Erythroblast (primary cell): Measurements from ENCODE around the gene NTRK1.

Experiments
- DNase-seq, 2 experiments: peaks; one replicate each; lab custom pipeline; 2025; lab: John Stamatoyannopoulos, UW
- GATA1 ChIP-seq: IDR thresholded peaks from 2 replicates; pipeline ENCODE4 v1.6.1; 2011; ENCODE audit warnings: low read depth, mild to moderate bottlenecking, control low read depth, low read length, moderate library complexity
- POLR2A ChIP-seq: IDR thresholded peaks from 2 replicates; pipeline ENCODE4 v1.6.1; 2011; ENCODE audit warnings: mild to moderate bottlenecking, low read length

NTRK1 gene

GRCh38 chr1:156896490-156897033 is 35.9 kb downstream of the NTRK1 start:
- TF ChIP-seq POLR2A (no peak), GATA1 (no peak)
- DNase-seq: no peak

GRCh38 chr1:156897078-156897825 is 36.6 kb downstream of the NTRK1 start:
- no peak for DNase-seq
- TF ChIP-seq GATA1 (no peak), POLR2A (no peak)

GRCh38 chr1:156898161-156898566 is 37.5 kb downstream of the NTRK1 start:
- DNase-seq: no peak

DNA sequence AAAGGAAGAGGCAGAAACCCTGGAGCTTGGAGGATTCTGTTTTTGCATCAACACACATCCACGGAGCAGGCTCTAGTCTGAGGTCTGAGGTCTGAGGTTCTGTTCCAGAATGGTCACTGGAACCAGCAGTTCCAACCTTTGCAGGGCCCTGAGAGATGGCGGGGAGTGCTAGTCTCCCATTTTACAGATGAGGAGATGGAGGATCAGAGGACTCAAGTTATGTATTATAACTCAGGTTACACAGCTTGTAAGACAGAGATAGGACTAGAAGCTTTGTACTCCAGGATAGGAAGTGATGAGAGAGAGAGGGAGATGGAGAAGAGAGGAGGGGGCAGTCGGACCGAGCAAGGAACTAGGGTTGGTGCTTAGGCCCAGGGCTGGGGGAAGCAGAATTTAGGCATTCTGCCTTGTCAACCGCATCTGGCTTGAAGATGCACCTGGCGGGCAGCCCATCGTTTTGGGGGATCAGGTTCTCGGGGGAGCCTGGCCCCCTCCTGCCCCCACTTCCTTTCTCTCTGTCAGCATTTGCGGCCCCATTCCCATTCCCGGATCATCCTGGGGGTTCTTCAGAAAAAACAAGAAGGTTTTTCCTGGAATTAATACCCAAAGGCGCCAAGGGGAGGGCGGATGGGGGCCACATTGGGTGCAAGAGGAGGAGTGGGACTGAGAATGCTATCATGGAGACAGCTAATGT is 38.5 kb downstream of the NTRK1 start:
- no peak for TF ChIP-seq GATA1
- TF ChIP-seq POLR2A: no peak
- no peak for DNase-seq

More at GRCh38 chr1:156898161-156898566, 37.5 kb downstream of the NTRK1 start:
- TF ChIP-seq POLR2A: no peak
- TF ChIP-seq GATA1: no peak

GRCh38 chr1:156899956-156900718 is 39.5 kb downstream of the NTRK1 start:
- TF ChIP-seq POLR2A (no peak), GATA1 (no peak)
- no peak for DNase-seq

DNA sequence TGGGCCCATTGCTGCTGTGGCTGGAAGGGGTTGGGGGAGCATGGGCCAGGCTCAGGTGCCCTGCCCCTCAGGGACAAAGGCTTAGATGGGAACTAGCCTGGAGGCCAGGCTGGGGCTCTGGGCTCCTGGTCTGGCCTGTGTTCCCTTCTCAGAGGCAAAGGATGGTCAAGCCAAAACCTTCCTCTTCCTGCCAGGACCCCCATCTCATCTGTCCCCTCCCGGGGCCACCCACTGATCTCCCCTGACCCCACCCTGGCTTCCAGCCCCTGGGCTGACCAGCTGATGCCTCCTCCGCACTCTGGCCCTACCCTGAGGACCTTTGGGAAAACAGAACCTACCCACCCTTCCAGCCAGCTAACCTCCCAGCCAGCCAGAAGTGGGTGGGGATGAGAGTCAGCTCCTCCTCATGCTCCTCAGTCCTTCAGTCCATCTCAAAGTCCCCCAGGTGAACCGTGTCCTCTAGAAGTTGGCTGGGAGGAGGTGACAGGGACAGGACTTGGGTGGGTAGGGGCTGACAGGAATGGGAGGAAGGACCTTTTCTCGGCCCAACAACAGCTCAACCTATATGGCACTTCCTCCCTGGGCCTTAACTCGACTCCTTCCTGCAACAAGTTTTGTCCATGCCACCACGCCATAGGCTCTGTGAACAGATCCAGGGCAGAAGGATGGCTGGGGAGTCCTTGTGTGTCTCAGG is 40.4 kb downstream of the NTRK1 start:
- TF ChIP-seq GATA1 (no peak), POLR2A (no peak)
- DNase-seq: no peak

GRCh38 chr1:156901590-156901900 is 40.9 kb downstream of the NTRK1 start:
- DNase-seq: no peak
- no peak for TF ChIP-seq POLR2A
- TF ChIP-seq GATA1: no peak

GRCh38 chr1:156901966-156902915 is 41.6 kb downstream of the NTRK1 start:
- TF ChIP-seq GATA1 (no peak), POLR2A (no peak)
- DNase-seq: no peak

GRCh38 chr1:156903328-156904091 is 42.8 kb downstream of the NTRK1 start:
- DNase-seq: no peak
- no peak for TF ChIP-seq GATA1
- no peak for TF ChIP-seq POLR2A

DNA sequence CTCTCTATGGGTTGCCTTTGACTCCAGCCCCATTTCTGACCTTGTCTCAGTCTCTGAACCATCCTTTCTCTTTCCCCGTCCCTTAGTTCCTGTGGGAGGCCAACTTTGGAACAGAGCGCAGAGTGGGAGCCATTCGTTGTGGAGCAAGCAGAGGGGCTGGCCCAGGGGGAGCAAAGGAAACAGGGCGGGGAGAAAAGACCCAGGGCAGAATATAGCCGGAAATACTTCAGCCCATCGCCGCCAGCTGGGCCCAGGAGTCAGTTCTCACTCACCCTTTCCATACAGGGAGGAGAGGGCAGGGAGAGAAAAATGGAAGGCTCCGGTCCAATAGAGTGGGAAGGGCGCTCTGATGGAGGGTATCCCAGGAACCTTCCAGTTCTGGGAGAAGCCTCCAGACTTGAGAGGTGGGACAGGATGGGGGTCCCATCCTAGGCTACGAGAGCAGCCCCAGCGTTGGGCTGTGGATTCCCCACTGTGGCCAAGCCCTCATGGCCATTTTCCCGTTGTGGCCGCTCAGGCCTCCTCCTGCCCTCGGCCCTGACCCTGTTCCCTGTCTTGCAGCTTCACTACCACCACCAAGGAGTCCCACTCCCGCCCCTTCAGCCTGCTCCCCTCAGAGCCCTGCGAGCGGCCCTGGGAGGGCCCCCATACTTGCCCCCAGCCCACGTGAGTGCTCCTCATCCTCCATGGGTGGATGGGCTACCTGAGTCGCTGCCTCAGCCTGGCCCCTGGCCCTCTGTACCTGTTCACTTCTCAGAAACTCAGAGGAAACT is 43.7 kb downstream of the NTRK1 start:
- TF ChIP-seq POLR2A (no peak), GATA1 (no peak)
- DNase-seq: no peak

DNA sequence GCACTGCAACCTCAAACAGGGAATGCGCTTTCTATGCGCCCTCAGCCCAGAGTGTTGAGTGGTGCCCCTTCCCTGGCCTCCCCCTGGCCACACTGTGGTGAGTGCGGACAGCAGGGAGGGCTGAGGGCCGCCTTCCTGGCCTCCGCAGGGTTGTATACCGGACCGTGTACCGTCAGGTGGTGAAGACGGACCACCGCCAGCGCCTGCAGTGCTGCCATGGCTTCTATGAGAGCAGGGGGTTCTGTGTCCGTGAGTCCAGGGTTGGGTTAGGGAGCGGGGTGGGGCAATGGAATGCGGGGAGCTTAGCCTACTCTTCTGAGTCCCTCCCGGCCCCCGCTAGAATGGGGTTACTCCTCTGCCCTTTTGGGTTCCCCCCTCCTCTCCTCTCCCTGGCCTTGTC is 44.5 kb downstream of the NTRK1 start:
- no peak for DNase-seq

More for the DNA sequence above, 44.5 kb downstream of the NTRK1 start:
- TF ChIP-seq GATA1 (no peak), POLR2A (no peak)
